Neural cell (in vitro differentiated cells): ENCODE results near the gene AGBL5. TPM values are rescaled to one million over a fixed set of nuclear protein-coding genes. Genes with fewer than 3 reads are reported as not detected.

Experiments used
- H2AFZ ChIP-seq: fragments of 200-600, 300-800 bp; sonication (generic), shearing (Covaris generic); 2 replicates; pipeline ENCODE4 v1.6.0; 2014; ENCODE audit warnings: low read depth, mild to moderate bottlenecking, antibody characterized with exemption, low read length, moderate library complexity
- H3F3A ChIP-seq: fragments of 200-600 bp; shearing (Covaris generic); 2 replicates; pipeline ENCODE4 v1.6.1; 2016; ENCODE audit warnings: mild to moderate bottlenecking, moderate library complexity, mixed read lengths, antibody characterized with exemption, low read length; ENCODE audit not compliant: insufficient read depth, poor library complexity, severe bottlenecking
- H3K27ac ChIP-seq: fragments of 200-600, 300-800 bp; sonication (generic), shearing (Covaris generic); 2 replicates; pipeline ENCODE4 v1.5.1; 2014; ENCODE audit warnings: mild to moderate bottlenecking, low read length, moderate library complexity
- H3K27me3 ChIP-seq: fragments of 300-800, 200-600 bp; sonication (generic), shearing (Covaris generic); 2 replicates; pipeline ENCODE4 v1.6.0; 2014; ENCODE audit warnings: mild to moderate bottlenecking, low read depth, low read length, moderate library complexity; ENCODE audit not compliant: insufficient read depth
- H3K36me3 ChIP-seq: fragments of 300-800, 200-600 bp; sonication (generic), shearing (Covaris generic); 2 replicates; pipeline ENCODE4 v1.5.1; 2014; ENCODE audit warnings: mild to moderate bottlenecking, antibody characterized with exemption, low read length, moderate library complexity; ENCODE audit not compliant: insufficient read depth
- H3K4me2 ChIP-seq: fragments of 300-800, 200-600 bp; sonication (generic), shearing (Covaris generic); 2 replicates; pipeline ENCODE4 v1.6.0; 2014; ENCODE audit warnings: mild to moderate bottlenecking, low read length
- H3K4me3 ChIP-seq: fragments of 300-800, 200-600 bp; sonication (generic), shearing (Covaris generic); 2 replicates; pipeline ENCODE4 v1.5.1; 2014; ENCODE audit warnings: mild to moderate bottlenecking, low read length, moderate library complexity
- H3K79me2 ChIP-seq: fragments of 200-600 bp; shearing (Covaris generic); replicated peaks from 2 replicates; pipeline ENCODE4 v1.6.0; 2014; ENCODE audit warnings: mild to moderate bottlenecking, low read length, moderate library complexity; ENCODE audit not compliant: insufficient read depth
- H3K9ac ChIP-seq: fragments of 300-800, 200-600 bp; sonication (generic), shearing (Covaris generic); 2 replicates; pipeline ENCODE4 v1.6.1; 2016; ENCODE audit warnings: mild to moderate bottlenecking, low read length, mixed read lengths
- H3K9me2 ChIP-seq: fragments of 200-600 bp; shearing (Covaris generic); 2 replicates; pipeline ENCODE4 v1.6.1; 2016; ENCODE audit warnings: mild to moderate bottlenecking, low read length, mixed read lengths; ENCODE audit not compliant: insufficient read depth
- H3K9me3 ChIP-seq: fragments of 200-600, 300-800 bp; sonication (generic), shearing (Covaris generic); 2 replicates; pipeline ENCODE4 v1.6.1; 2016; ENCODE audit warnings: mild to moderate bottlenecking, mixed run types, low read length, moderate library complexity, mixed read lengths
- H4K20me1 ChIP-seq: fragments of 200-600 bp; shearing (Covaris generic); 2 replicates; pipeline ENCODE4 v1.6.1; 2016; ENCODE audit warnings: mild to moderate bottlenecking, mixed run types; ENCODE audit not compliant: insufficient read depth
- EP300 ChIP-seq: fragments of 450-650 bp; conservative IDR thresholded peaks from 2 replicates; pipeline ENCODE4 v1.6.1; 2014; ENCODE audit warnings: antibody characterized with exemption, mild to moderate bottlenecking, moderate library complexity; ENCODE audit not compliant: poor library complexity, severe bottlenecking
- EZH2 ChIP-seq: fragments of 200-600, 300-800 bp; shearing (Covaris generic), sonication (generic); IDR thresholded peaks from 2 replicates; pipeline ENCODE4 v1.6.1; 2014; ENCODE audit warnings: antibody characterized with exemption, low read length, borderline replicate concordance, mild to moderate bottlenecking; ENCODE audit not compliant: insufficient read depth, poor library complexity, severe bottlenecking
- MXI1 ChIP-seq: fragments of 450-650 bp; conservative IDR thresholded peaks from 2 replicates; pipeline ENCODE4 v1.6.1; 2014; ENCODE audit warnings: antibody characterized with exemption, mild to moderate bottlenecking; ENCODE audit not compliant: poor library complexity, severe bottlenecking
- POLR2AphosphoS5 ChIP-seq: IDR thresholded peaks from 2 replicates; pipeline ENCODE4 v1.6.1; 2012
- RAD21 ChIP-seq: fragments of 450-650 bp; conservative IDR thresholded peaks from 2 replicates; pipeline ENCODE4 v1.6.1; 2014; ENCODE audit warnings: antibody characterized with exemption, mild to moderate bottlenecking, moderate library complexity
- REST ChIP-seq: IDR thresholded peaks from 2 replicates; pipeline ENCODE4 v1.6.1; 2012; ENCODE audit warnings: borderline replicate concordance
- SMC3 ChIP-seq: fragments of 450-650 bp; conservative IDR thresholded peaks from 2 replicates; pipeline ENCODE4 v1.6.1; 2014; ENCODE audit warnings: antibody characterized with exemption, mild to moderate bottlenecking, moderate library complexity; ENCODE audit not compliant: poor library complexity
- TAF1 ChIP-seq: IDR thresholded peaks from 2 replicates; pipeline ENCODE4 v1.6.1; 2012; ENCODE audit warnings: low read depth
- polyA plus RNA-seq: library from polyadenylated mRNA; depleted of rRNA; stranded (reverse); fragments of >200 nt; gene quantifications from 2 replicates; pipeline ENCODE4 v1.2.3, GENCODE V29; 2014
- TF ChIP-seq, protein P1 (sequence below): fragments of 450-650 bp; IDR thresholded peaks from 2 replicates; pipeline ENCODE4 v1.5.1; 2014; ENCODE audit warnings: antibody characterized with exemption, mild to moderate bottlenecking, moderate library complexity; ENCODE audit not compliant: poor library complexity, severe bottlenecking

AGBL5 gene
- polyA plus RNA-seq, 1 donor from 2014 or later: 34.3 TPM

- Histone ChIP-seq H3K4me2 (no peak overlapping the region), H3K79me2 (no peaks in the 10 kb centered on the region), H3K4me3 (no peak overlapping the region), H4K20me1 (no peaks in the 10 kb centered on the region), H3K27ac (no peak overlapping the region), H3K9me2 (no peaks in the 10 kb centered on the region), H3K36me3 (no peaks in the 10 kb centered on the region), H3K27me3 (peaks cover 4% of the 10 kb centered on the region), H2AFZ (no peak overlapping the region), H3F3A (no peaks in the 10 kb centered on the region), H3K9me3 (no peaks in the 10 kb centered on the region), H3K9ac (no peak overlapping the region)
- no peak for TF ChIP-seq SMC3
Observed at GRCh38 chr2:27080140-27080469, 28.6 kb downstream of the AGBL5 start.

DNA sequence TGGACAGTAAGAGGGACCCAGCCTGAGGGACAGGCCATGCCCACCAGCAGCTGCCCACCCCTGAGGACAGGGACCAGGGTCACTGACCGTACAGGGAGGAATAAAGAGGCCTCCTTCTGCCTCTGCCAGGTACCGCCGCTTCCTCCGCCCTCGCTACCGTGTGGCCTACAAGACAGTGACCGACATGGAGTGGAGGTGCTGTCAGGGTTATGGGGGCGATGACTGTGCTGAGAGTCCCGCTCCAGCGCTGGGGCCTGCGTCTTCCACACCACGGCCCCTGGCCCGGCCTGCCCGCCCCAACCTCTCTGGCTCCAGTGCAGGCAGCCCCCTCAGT, 29.1 kb downstream of the AGBL5 start:
- Histone ChIP-seq H3K36me3 (no peaks in the 10 kb centered on the region), H3K79me2 (no peaks in the 10 kb centered on the region), H3K9me2 (no peaks in the 10 kb centered on the region), H3K9ac (peak overlapping the region; percentile 47), H3K4me2 (no peak overlapping the region), H3K27me3 (peaks cover 8% of the 10 kb centered on the region), H4K20me1 (no peaks in the 10 kb centered on the region), H2AFZ (no peak overlapping the region), H3K27ac (peak overlapping the region; percentile 63), H3F3A (no peaks in the 10 kb centered on the region), H3K4me3 (no peak overlapping the region), H3K9me3 (no peaks in the 10 kb centered on the region)
- TF ChIP-seq MXI1: no peak
- no peak for TF ChIP-seq TAF1
- no peak for TF ChIP-seq REST
- no peak for TF ChIP-seq RAD21
- TF ChIP-seq POLR2AphosphoS5: no peak
- no peak for TF ChIP-seq EZH2
- TF ChIP-seq EP300: no peak
- TF ChIP-seq SMC3: no peak
- TF ChIP-seq, protein P1, sequence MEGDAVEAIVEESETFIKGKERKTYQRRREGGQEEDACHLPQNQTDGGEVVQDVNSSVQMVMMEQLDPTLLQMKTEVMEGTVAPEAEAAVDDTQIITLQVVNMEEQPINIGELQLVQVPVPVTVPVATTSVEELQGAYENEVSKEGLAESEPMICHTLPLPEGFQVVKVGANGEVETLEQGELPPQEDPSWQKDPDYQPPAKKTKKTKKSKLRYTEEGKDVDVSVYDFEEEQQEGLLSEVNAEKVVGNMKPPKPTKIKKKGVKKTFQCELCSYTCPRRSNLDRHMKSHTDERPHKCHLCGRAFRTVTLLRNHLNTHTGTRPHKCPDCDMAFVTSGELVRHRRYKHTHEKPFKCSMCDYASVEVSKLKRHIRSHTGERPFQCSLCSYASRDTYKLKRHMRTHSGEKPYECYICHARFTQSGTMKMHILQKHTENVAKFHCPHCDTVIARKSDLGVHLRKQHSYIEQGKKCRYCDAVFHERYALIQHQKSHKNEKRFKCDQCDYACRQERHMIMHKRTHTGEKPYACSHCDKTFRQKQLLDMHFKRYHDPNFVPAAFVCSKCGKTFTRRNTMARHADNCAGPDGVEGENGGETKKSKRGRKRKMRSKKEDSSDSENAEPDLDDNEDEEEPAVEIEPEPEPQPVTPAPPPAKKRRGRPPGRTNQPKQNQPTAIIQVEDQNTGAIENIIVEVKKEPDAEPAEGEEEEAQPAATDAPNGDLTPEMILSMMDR: no peak
